Bronchus fibroblast of lung (primary cell): ENCODE measurements around the gene ALG5. TPM values are rescaled to one million over a fixed set of nuclear protein-coding genes. Genes with fewer than 3 reads are reported as not detected.

Source experiments
- total RNA-seq: library from RNA; depleted of rRNA; stranded (reverse); fragments of >200 nt; gene quantifications from 2 replicates; pipeline ENCODE4 v1.2.3, GENCODE V29; 2015

Gene ALG5, protein sequence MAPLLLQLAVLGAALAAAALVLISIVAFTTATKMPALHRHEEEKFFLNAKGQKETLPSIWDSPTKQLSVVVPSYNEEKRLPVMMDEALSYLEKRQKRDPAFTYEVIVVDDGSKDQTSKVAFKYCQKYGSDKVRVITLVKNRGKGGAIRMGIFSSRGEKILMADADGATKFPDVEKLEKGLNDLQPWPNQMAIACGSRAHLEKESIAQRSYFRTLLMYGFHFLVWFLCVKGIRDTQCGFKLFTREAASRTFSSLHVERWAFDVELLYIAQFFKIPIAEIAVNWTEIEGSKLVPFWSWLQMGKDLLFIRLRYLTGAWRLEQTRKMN
- total RNA-seq, result 27.4 and 27.5 TPM in 2 replicates

DNA sequence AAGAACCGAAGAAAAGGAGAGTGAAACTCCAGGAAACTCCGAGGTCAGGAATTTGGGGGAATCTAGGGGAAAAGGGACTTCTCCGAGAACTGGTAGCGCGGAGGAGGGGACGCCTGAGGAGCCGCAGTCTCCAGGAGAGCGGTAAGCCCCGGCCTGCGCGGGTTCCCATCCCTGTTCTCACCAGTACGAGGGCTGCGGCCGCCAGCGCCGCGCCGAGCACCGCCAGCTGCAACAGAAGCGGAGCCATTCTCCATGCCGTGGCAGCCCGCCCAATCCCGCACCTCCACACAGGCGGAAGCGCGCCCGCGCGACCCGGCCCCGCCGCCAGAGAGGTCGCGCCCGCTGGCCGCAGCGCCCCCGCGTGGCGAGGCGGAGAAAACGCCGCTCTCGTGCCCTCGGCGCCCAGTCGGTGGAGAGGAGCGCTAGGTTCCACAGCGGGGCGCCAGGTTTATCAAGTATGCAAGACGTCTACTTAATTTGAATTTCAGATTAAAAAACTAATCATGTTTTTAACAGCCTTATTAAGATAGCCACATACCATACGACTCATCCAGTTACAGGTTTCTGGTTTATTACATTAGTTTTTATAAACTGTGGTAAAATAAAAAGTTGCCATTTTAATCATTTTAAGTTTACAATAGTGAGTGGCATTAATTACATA, at the start of gene ALG5:
ALG5 (minus strand) TSS at position 287 of the 661 bp plus-strand sequence; CDS start at position 247, 40 bp downstream.

DNA sequence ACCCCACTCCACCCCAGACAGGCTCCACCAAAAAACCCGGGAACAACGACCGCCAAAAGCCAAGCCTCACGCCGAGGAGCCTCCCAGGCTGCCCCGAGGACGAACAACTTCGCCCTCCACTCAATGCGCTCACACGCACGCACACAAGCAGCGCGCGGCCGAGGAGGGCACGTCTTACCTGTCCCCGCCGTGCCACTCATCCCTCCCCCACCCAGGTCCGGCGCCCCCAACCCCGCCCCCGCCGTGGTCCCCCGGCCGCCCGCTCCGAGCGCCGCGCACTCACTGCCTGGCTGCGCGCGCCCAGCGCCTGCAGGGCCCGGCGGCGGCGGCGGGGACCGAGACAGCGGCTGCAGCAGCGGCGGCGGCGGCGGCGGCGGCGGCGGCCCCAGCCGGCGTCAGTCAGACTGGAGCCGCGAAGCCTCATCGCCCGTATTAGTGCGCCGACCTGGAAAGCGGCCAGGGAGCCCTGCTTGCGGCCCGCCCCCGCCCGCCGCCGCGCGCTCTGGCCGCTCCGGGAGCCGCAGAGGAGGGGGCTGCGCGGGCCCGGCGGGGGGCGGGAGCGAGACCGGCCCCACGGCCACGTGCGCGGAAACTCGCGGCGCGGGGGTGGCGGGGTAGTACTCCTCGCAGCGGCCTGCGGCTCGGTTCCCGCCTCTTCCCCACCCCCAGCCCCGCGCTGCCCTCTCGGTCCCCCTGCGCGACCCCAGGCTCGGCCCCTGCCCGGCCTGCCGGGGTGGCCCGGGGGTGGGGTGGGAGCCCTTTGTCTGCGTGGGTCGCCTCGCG, 79.1 kb downstream of the ALG5 start, which contains the start of gene SMAD9:
SMAD9 (minus strand) TSS at position 406 of the 783 bp plus-strand sequence. CDS start 40,549 bp downstream, outside the sequence.

Other genes with a start within 250 kb of the ALG5 start
- gene RFXAP, start 180.1 kb downstream of the ALG5 start, total RNA-seq, result 1.0 and 1.7 TPM in 2 replicates
- gene SMAD9, start 79.1 kb downstream of the ALG5 start, total RNA-seq, result 2.1 and 2.7 TPM in 2 replicates
- 61.8 and 69.1 TPM in 2 replicates for gene EXOSC8, start 1.4 kb upstream of the ALG5 start, total RNA-seq
- gene SUPT20H, start 60.3 kb upstream of the ALG5 start, total RNA-seq, result 36.8 and 40.6 TPM in 2 replicates
- not detected in 2 replicates for gene CSNK1A1L, start 106.3 kb upstream of the ALG5 start, total RNA-seq